HG03064 (cell line): Measurements from ENCODE around the gene ABR.
"Not testable (repeated sequence)": the region's sequence is repeated elsewhere in the genome, so short reads cannot be mapped to it uniquely, and the experiment has no call there.

Source experiments
- ATAC-seq: cut with Tn5 transposase; IDR thresholded peaks from one replicate; pipeline ENCODE4 v1.9.1; 2021; ENCODE audit warnings: low read depth; ENCODE audit not compliant: unreplicated experiment

The ABR gene

GRCh38 chr17:1074886-1075605 is 104.7 kb downstream of the ABR start:
- ATAC-seq: no peak

- ATAC-seq: not testable (repeated sequence)
These were observed 105.7 kb downstream of the ABR start for GRCh38 chr17:1073963-1074625.

- no peak for ATAC-seq
These were observed 106.4 kb downstream of the ABR start for GRCh38 chr17:1073241-1073962.

GRCh38 chr17:1072551-1072961 is 107.2 kb downstream of the ABR start:
- no peak for ATAC-seq

- no peak for ATAC-seq
These were observed 108.5 kb downstream of the ABR start for GRCh38 chr17:1071103-1071825.

GRCh38 chr17:1070411-1070810 is 109.4 kb downstream of the ABR start:
- no peak for ATAC-seq

- ATAC-seq: no peak
These were observed 109.9 kb downstream of the ABR start for GRCh38 chr17:1069847-1070246.

- no peak for ATAC-seq
These were observed 111.4 kb downstream of the ABR start for GRCh38 chr17:1068356-1068755.

GRCh38 chr17:1067282-1067956 is 112.4 kb downstream of the ABR start:
- no peak for ATAC-seq

- not testable (repeated sequence) for ATAC-seq
These were observed 114.4 kb downstream of the ABR start for GRCh38 chr17:1065416-1065815.

- ATAC-seq: no peak
These were observed 118.8 kb downstream of the ABR start for GRCh38 chr17:1060991-1061390.

GRCh38 chr17:1059131-1059795 is 120.5 kb downstream of the ABR start:
- no peak for ATAC-seq

- no peak for ATAC-seq
These were observed 121.2 kb downstream of the ABR start for GRCh38 chr17:1058423-1059130.

GRCh38 chr17:1056761-1057160 is 123.0 kb downstream of the ABR start:
- ATAC-seq: no peak

- no peak for ATAC-seq
These were observed 123.8 kb downstream of the ABR start for GRCh38 chr17:1055751-1056645.

GRCh38 chr17:1055231-1055630 is 124.5 kb downstream of the ABR start:
- no peak for ATAC-seq

GRCh38 chr17:1054656-1055055 is 125.1 kb downstream of the ABR start:
- ATAC-seq: no peak

GRCh38 chr17:1053661-1054360 is 126.0 kb downstream of the ABR start:
- ATAC-seq: no peak
